Activated CD4-positive, alpha-beta T cell treated with anti-CD3 and anti-CD28 coated beads, Interleukin-2, Interleukin-4, amounts not matched to agents 100 ng/mL and 50 ng/mL, durations not matched to agents 16 hours and 8 hours (primary cell): Measurements from ENCODE around the gene SLC38A9.
A peak's percentile ranks its signal among the peaks of the same experiment; 100 is the strongest.
"Not testable (repeated sequence)": the region's sequence is repeated elsewhere in the genome, so short reads cannot be mapped to it uniquely, and the experiment has no call there.

Experiments used
- DNase-seq: peaks from one replicate; pipeline ENCODE4 v3.0.0-alpha.2; 2020; ENCODE audit warnings: low spot score

Gene SLC38A9

GRCh38 chr5:55610542-55610941 is 101.6 kb downstream of the SLC38A9 start:
- DNase-seq = no peak

GRCh38 chr5:55609413-55609812 is 102.7 kb downstream of the SLC38A9 start:
- peak; percentile 17 for DNase-seq

DNA sequence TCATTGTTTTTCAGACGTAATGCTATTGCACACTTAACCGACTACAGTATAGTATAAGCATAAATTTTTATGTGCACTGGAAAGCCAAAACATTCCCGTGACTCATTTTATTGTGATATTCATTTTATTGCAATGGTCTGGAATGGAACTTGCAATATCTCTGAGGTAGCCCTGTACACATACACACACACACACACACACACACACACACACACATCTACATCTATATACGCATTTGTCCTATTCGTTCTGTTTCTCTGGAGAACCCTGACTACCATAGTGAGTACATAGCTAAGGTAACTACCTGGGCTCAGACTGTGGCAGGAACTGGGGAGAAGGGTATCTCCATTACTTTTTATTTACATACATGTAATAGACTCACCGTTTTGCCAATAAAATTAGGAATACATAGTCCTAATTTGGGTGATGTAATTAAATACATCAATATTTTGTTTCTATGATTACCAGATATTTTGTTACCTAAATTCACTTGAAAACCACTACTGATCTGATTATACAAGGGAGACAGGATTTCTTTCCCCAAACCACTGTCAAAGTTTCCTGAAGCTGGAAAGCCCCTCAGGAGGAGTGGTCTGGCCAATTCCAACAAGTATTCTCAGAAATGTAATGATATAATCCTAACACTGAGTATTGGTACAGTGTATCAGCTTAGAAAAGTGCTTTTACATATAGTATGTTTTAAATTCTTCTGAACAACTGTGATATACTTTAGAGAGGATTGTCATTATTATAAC is 103.4 kb downstream of the SLC38A9 start:
- DNase-seq = no peak

DNA sequence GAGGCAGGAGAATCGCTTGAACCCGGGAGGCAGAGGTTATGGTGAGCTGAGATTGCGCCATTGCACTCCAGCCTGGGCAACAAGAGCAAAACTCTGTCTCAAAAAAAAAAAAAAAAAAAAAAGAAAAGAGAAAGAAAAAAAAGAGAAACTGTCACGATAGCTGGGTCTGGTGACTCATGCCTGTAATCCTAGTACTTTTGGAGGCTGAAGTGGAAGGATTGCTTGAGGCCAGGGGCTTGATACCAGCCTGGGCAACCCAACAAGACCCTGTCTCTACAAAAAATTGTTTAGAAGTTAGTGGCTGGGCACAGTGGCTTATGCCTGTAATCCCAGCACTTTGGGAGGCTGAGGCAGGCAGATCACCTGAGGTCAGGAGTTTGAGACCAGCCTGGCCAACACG is 104.8 kb downstream of the SLC38A9 start:
- not testable (repeated sequence) for DNase-seq

GRCh38 chr5:55604611-55605067 is 107.5 kb downstream of the SLC38A9 start:
- no peak for DNase-seq

- no peak for DNase-seq
These were observed 108.2 kb downstream of the SLC38A9 start for GRCh38 chr5:55603922-55604321.

- DNase-seq = no peak
These were observed 110.5 kb downstream of the SLC38A9 start for GRCh38 chr5:55601628-55602027.

- DNase-seq = no peak
These were observed 110.9 kb downstream of the SLC38A9 start for GRCh38 chr5:55601204-55601618.

DNA sequence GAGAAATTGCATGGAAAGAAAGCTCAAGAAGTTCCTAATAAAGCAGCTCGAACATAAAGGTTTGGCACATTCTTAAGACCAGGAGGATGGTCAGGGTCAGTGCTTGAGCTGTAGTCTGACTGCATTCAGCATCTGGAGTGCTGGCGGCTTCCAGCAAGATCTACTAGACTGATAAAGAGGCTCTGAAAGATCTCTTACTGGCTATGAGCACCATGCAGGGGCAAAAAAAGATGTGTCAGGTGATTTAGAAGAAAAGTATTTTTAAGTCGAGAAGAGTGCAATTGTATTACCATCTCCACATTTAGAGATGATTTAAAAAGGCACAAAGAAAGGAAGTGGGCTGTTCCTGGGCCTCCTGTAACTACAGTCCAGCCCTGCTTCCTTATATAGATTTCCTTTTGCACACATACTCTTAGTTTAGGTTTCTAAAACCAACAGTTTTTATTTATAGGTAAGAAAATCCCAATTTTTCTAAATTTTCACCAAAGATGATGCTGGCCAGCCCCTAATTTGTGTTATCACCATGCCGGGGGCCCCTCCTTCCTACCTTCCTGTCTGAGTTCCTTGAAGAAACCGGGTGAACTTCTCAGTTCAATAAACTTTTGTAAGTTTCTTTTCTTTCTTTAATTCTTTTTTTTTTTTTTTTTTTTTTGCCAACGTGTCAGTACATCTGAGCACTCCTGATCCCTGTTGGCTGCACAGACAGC is 111.5 kb downstream of the SLC38A9 start:
- DNase-seq = no peak

DNA sequence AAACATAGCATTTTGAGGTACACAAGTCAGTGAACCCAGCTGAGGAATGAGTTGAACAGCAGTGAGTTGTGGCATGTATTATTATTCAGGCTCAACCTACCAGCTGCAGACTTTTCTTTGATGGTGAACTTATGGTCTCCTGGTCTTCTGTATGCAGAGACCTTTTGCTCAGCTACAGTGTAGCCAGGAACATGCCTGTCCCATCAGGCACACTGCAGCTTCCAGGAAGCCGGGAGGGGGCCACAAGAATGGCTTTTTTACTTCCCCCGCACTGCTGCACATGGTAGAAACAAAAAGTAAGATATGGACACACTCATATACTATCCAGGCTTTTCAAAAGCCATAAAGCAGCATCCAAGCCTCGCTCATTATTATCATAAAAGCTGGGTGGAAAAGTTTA is 112.0 kb downstream of the SLC38A9 start:
- DNase-seq = no peak

DNA sequence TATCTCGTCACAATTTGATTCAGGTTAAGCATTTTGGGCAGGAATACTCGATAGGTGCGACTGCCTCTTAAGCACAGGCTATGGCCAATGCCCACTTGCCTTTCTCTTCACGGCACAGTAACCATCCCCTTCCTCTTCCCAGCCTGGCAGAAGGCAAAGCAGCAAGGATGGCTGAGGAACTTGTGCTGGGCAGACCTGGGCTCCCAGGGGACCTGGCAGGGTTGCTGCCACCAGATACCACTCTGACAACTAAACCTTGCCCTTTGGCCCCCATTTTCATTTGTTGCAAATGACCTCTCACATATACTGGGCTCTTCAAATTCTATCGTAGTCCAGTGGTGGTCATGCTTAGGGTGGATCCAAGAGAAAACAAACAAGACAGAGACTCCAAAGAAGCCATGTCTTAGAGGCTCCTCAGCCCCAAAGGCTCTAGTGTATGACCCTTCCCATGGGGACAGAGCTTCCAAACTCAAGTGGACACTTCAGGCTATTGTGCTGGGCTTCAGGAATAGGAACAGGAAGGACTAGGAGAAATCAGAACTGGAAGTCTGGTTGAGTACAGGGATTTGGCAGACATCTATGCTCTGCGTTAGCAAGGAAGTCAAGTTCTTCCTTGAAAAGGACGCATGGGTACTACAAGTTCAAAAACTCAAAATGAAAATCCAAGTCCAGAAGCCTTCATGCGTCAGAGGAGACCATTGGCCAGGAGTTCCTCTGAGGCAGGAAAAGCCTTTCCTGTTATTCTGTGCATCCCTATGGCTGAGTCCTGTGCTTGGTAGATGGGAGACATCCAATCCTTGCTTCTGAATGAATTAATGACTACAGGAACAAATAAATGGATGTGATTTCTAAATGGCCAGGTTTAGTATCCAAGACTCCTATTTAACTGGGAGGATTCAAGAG is 112.7 kb downstream of the SLC38A9 start:
- no peak for DNase-seq

DNA sequence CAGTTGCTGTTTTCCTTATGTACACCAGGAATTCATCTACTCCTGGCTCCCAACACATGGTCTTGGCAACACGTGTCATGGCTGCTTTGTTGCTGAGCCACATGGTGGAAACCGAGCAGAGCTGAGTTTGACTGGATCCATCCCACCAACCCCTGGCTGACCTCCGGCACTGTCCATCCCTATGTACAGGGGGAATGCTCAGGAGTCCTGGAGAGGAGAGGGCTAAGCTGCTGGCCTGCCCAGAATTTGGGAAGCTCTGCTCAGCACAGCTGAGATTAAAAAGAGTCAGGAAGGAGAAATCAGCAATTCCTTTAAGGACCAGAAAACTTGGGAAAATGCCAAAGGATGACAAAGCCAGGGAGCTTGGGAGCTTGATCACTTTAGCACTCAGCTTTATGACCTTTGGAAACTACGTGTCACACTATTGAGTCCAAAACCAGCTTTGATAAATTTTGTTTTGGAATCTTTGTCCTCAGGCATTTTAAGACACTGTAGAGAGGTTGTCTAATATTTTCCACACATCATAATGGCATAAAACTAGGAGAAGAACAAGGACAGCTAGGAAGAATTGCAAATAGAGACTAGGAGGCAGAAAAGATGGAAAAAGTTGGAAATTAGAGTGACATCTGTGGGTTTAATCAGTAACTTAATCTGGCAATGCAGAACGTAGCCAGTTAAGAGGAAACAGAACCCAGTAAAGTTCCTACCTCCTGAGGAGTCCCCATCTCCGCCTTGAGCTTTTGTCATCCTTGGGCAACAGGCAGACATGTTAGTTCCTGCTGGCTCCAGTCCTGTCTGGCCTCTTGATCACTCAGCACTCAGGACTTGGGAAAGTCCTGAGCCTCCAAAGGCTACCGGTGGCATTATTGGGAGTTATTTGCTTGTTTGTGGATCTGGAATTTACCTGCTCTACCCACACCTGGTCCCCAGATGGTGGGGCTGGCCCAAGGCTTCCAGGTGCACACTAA is 114.8 kb downstream of the SLC38A9 start:
- DNase-seq = no peak

DNA sequence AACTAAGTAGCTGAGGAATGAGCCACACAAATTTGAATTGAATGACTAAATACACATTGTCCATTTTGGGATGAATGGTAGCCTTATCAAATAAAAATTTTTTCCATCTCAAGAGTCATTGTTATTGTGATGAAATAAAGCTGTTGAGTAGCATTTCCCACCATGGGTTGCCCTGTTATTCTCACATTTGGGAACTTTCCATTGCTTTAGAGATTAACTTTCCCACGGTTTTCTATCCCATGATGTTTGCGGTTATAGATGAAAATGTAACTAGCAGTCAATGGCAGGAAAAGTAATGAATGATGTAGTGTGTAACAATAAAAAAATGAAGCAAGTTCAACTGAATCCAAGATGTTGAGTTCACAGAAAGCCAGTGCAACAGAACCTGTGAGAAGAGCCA is 117.5 kb downstream of the SLC38A9 start:
- DNase-seq = no peak

DNA sequence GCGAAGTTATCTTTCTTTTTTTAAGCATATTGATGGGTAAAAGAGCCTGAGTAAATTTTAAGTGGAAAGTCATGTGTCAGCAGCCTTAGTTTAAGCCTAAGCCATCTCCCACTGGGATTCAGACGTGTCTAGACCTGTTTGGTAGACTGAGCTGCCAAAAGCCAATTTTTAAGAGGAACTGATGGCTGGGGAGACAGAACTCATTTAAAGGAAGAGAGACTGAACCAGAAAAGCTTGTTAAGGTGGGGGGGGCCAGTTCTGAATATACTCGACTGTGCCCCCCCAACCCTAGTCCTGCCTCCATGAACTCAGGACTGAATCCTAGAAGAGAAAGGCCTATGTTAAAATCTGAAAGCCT is 119.0 kb downstream of the SLC38A9 start:
- DNase-seq = no peak

DNA sequence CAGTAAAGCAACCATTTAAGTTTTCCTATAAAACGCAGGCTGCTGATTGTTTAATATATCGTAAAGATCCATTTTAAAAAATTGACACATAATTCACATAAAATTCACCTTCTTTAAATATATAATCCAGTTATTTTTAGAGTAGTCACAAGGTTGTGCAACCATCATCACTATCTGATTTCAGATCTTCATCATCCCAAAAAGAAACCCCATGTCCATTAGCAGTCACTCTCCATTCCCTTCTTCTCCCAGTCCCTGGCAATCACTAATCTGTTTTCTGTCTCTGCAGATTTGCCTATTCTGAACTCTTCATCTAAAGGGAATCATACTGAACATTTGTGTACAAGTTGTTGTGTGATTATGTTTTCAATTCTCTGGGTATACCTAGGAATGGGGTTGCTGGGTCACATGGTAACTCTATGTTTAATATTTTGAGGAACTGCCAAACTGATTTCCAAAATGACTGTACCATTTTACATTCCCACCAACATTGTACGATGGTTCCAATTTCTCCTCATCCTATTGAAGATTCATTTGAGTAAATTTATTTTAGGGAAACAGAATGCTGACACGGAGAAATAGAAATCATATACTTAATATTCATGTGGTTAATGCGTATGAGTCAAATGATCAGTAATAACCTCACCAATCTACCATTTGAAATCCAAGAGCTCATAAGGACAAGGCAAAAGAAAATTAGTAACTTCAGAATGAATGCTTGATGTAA is 119.6 kb downstream of the SLC38A9 start:
- DNase-seq = no peak

- DNase-seq = no peak
These were observed 120.4 kb downstream of the SLC38A9 start for GRCh38 chr5:55591686-55592085.

DNA sequence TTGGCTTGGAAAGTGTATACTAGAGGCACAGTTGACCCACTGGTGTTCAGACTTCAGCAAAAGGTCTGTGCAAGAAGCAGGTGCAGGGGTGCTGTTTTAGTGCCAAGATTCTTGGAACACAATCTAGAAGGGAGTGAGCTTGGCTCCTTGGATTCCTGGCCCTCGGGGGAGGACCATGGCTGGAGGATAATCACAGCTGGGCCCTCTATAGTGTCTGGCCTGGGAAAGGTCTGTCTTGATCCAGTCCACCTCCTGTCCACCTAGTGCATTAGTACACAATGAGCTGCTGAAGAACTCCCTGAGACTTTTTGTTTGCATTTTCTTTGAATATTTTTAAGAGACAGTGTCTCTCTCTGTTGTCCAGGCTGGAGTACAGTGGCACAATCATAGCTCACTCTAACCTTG is 126.9 kb downstream of the SLC38A9 start:
- no peak for DNase-seq

DNA sequence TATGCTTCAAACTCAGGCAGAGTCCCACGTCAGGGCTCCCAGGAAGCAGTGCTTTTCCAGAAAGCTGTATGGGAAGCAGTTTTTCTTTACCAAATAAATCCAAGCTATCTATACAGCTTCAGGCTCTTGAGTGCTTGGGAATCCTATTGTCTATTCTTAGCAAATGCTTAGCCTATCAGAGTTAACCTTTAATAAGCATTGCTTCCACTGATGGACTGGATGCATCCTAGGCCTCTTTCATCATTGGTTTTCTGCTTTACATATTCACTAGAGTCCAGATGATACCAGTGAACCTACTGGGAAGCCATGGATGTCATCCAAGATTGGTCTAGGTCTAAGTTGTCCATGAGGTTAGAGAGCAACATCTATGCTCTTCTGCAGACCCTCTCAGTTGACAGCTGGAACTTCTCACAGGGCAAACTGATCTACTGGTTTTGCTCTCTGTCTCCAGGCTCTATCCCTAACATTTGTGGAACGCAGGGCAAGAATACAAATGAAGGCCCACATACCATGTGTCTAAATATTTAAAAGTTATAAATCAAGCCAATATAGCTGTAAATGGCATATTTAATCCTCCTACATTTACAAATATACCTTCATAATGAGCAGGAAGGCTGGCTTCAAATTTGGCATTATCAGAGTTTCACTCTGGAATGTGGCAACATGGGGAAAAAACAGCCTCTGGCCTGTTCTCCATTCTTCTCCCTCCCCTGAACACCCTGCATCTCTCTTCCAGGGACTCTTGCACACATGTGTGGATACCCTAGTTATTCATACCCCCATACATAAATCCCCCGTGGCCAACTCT is 127.5 kb downstream of the SLC38A9 start:
- DNase-seq = no peak

GRCh38 chr5:55583578-55583977 is 128.5 kb downstream of the SLC38A9 start:
- no peak for DNase-seq

GRCh38 chr5:55582256-55582655 is 129.9 kb downstream of the SLC38A9 start:
- DNase-seq = no peak
